ENCODE data around the gene NUDC. TPM values are rescaled to one million over a fixed set of nuclear protein-coding genes. Genes with fewer than 3 reads are reported as not detected.

Gene NUDC
- total and polyA plus RNA-seq, 9 of the 15 experiments (the other 6 are each of a cell fraction or from before 2014, with no cell fraction given), result 9.8 to 234 (median 149) TPM

- TF ChIP-seq, protein P1, sequence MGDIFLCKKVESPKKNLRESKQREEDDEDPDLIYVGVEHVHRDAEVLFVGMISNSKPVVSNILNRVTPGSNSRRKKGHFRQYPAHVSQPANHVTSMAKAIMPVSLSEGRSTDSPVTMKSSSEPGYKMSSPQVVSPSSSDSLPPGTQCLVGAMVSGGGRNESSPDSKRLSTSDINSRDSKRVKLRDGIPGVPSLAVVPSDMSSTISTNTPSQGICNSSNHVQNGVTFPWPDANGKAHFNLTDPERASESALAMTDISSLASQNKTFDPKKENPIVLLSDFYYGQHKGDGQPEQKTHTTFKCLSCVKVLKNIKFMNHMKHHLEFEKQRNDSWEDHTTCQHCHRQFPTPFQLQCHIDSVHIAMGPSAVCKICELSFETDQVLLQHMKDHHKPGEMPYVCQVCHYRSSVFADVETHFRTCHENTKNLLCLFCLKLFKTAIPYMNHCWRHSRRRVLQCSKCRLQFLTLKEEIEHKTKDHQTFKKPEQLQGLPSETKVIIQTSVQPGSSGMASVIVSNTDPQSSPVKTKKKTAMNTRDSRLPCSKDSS (IDR thresholded peaks at IDR 0.05; ENCODE audit: low read depth, partially characterized antibody), result no peak
- TF ChIP-seq ASH1L (IDR thresholded peaks at IDR 0.05; ENCODE audit: borderline replicate concordance, low read depth, partially characterized antibody), result no peak
- TF ChIP-seq, protein P2, sequence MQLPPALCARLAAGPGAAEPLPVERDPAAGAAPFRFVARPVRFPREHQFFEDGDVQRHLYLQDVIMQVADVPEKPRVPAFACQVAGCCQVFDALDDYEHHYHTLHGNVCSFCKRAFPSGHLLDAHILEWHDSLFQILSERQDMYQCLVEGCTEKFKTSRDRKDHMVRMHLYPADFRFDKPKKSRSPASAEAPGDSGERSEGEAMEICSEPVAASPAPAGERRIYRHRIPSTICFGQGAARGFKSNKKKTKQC (CRISPR knock-in tag; IDR thresholded peaks at IDR 0.05), result peak; percentile 72
- TF ChIP-seq ZKSCAN3 (CRISPR knock-in tag; IDR thresholded peaks at IDR 0.05), result no peak
- TF ChIP-seq RBBP5 (IDR thresholded peaks at IDR 0.05; ENCODE audit: borderline replicate concordance, insufficient read depth, low read length, poor library complexity, severe bottlenecking), result peak; percentile 58
- TF ChIP-seq, protein P3, sequence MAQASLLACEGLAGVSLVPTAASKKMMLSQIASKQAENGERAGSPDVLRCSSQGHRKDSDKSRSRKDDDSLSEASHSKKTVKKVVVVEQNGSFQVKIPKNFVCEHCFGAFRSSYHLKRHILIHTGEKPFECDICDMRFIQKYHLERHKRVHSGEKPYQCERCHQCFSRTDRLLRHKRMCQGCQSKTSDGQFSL (CRISPR knock-in tag; IDR thresholded peaks at IDR 0.05), result 0 out of 2 replicates have a peak, but pooled peaks have one; percentile 48
- TF ChIP-seq, protein P3 (tag; IDR thresholded peaks at IDR 0.05), result no peak
- TF ChIP-seq, protein P4, sequence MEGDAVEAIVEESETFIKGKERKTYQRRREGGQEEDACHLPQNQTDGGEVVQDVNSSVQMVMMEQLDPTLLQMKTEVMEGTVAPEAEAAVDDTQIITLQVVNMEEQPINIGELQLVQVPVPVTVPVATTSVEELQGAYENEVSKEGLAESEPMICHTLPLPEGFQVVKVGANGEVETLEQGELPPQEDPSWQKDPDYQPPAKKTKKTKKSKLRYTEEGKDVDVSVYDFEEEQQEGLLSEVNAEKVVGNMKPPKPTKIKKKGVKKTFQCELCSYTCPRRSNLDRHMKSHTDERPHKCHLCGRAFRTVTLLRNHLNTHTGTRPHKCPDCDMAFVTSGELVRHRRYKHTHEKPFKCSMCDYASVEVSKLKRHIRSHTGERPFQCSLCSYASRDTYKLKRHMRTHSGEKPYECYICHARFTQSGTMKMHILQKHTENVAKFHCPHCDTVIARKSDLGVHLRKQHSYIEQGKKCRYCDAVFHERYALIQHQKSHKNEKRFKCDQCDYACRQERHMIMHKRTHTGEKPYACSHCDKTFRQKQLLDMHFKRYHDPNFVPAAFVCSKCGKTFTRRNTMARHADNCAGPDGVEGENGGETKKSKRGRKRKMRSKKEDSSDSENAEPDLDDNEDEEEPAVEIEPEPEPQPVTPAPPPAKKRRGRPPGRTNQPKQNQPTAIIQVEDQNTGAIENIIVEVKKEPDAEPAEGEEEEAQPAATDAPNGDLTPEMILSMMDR (IDR thresholded peaks at IDR 0.05 in 2 of 3, conservative IDR thresholded peaks at IDR 0.05 in 1 of 3; ENCODE audit: insufficient read depth in 2 of 3, low read depth in 1 of 3, low read length in 3 of 3), result peak in 2 of 3 experiments; percentile 26 to 41; a peak in 2 of 6 replicates
- TF ChIP-seq HMGXB4 (CRISPR knock-in tag; IDR thresholded peaks at IDR 0.05), result peak; percentile 85; the same call in 1 of the 2 replicates
- TF ChIP-seq KDM5B (IDR thresholded peaks at IDR 0.05; ENCODE audit: insufficient replicate concordance, low read depth, low read length), result peak; percentile 79
- 0 out of 2 replicates have a peak, but pooled peaks have one; percentile 32 for TF ChIP-seq SOX6 (IDR thresholded peaks at IDR 0.05)
- TF ChIP-seq, protein P5, sequence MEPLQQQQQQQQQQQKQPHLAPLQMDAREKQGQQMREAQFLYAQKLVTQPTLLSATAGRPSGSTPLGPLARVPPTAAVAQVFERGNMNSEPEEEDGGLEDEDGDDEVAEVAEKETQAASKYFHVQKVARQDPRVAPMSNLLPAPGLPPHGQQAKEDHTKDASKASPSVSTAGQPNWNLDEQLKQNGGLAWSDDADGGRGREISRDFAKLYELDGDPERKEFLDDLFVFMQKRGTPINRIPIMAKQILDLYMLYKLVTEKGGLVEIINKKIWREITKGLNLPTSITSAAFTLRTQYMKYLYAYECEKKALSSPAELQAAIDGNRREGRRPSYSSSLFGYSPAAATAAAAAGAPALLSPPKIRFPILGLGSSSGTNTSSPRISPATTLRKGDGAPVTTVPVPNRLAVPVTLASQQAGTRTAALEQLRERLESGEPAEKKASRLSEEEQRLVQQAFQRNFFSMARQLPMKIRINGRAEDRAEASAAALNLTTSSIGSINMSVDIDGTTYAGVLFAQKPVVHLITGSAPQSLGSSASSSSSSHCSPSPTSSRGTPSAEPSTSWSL (CRISPR knock-in tag; IDR thresholded peaks at IDR 0.05; ENCODE audit: borderline replicate concordance), result no peak
- peak; percentile 53 for TF ChIP-seq SIN3B (IDR thresholded peaks at IDR 0.05; ENCODE audit: low read depth)
- TF ChIP-seq, protein P6, sequence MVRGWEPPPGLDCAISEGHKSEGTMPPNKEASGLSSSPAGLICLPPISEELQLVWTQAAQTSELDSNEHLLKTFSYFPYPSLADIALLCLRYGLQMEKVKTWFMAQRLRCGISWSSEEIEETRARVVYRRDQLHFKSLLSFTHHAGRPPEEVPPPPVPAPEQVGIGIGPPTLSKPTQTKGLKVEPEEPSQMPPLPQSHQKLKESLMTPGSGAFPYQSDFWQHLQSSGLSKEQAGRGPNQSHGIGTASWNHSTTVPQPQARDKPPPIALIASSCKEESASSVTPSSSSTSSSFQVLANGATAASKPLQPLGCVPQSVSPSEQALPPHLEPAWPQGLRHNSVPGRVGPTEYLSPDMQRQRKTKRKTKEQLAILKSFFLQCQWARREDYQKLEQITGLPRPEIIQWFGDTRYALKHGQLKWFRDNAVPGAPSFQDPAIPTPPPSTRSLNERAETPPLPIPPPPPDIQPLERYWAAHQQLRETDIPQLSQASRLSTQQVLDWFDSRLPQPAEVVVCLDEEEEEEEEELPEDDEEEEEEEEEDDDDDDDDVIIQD (CRISPR knock-in tag; IDR thresholded peaks at IDR 0.05), result 0 out of 2 replicates have a peak, but pooled peaks have one; percentile 9
These were observed 38.4 kb downstream of the NUDC start, which contains the start of gene KDF1 (continued) for GRCh38 chr1:26959722-26960624.
